ENCODE results near the gene NTNG2.

Gene NTNG2

GRCh38 chr9:132146575-132146974 is 15.3 kb upstream of the NTNG2 start:
- no peak for DNase-seq (ENCODE audit: extremely low read depth in 1 of 2, low read depth in 1 of 2)

- DNase-seq (ENCODE audit: extremely low read depth in 1 of 2, low read depth in 1 of 2) = no peak
Observed at GRCh38 chr9:132147331-132147730, 14.5 kb upstream of the NTNG2 start.

- DNase-seq (ENCODE audit: extremely low read depth in 1 of 2, low read depth in 1 of 2) = no peak
Observed at GRCh38 chr9:132147839-132148238, 14.0 kb upstream of the NTNG2 start.

GRCh38 chr9:132150256-132150655 is 11.6 kb upstream of the NTNG2 start:
- no peak for DNase-seq (ENCODE audit: extremely low read depth in 1 of 2, low read depth in 1 of 2)

- no peak for DNase-seq (ENCODE audit: extremely low read depth in 1 of 2, low read depth in 1 of 2)
Observed at GRCh38 chr9:132151118-132151517, 10.7 kb upstream of the NTNG2 start.

- DNase-seq (ENCODE audit: extremely low read depth in 1 of 2, low read depth in 1 of 2) = no peak
Observed at GRCh38 chr9:132152231-132152630, 9.6 kb upstream of the NTNG2 start.

- DNase-seq (ENCODE audit: extremely low read depth in 1 of 2, low read depth in 1 of 2) = no peak
Observed at GRCh38 chr9:132154863-132155567, 6.8 kb upstream of the NTNG2 start.

- no peak for DNase-seq (ENCODE audit: extremely low read depth in 1 of 2, low read depth in 1 of 2)
Observed at GRCh38 chr9:132155568-132155895, 6.3 kb upstream of the NTNG2 start.

GRCh38 chr9:132156262-132156661 is 5.6 kb upstream of the NTNG2 start:
- DNase-seq (ENCODE audit: extremely low read depth in 1 of 2, low read depth in 1 of 2) = no peak

GRCh38 chr9:132157347-132158116 is 4.3 kb upstream of the NTNG2 start:
- DNase-seq (ENCODE audit: extremely low read depth in 1 of 2, low read depth in 1 of 2) = no peak

GRCh38 chr9:132160802-132161742 is 786 bp upstream of the NTNG2 start:
- peak in 1 of 2 donors; percentile 58 for DNase-seq (ENCODE audit: extremely low read depth in 1 of 2, low read depth in 1 of 2)

- no peak for DNase-seq (ENCODE audit: extremely low read depth in 1 of 2, low read depth in 1 of 2)
Observed at GRCh38 chr9:132162764-132163456, 1.1 kb downstream of the NTNG2 start.

- no peak for DNase-seq (ENCODE audit: extremely low read depth in 1 of 2, low read depth in 1 of 2)
Observed at GRCh38 chr9:132163457-132163875, 1.6 kb downstream of the NTNG2 start.

GRCh38 chr9:132163876-132164603 is 2.2 kb downstream of the NTNG2 start:
- no peak for DNase-seq (ENCODE audit: extremely low read depth in 1 of 2, low read depth in 1 of 2)

GRCh38 chr9:132164604-132165362 is 2.9 kb downstream of the NTNG2 start:
- DNase-seq (ENCODE audit: extremely low read depth in 1 of 2, low read depth in 1 of 2) = no peak

- peak in 1 of 2 donors; percentile 7 for DNase-seq (ENCODE audit: extremely low read depth in 1 of 2, low read depth in 1 of 2)
Observed at GRCh38 chr9:132166599-132166998, 4.7 kb downstream of the NTNG2 start.

GRCh38 chr9:132167192-132167591 is 5.3 kb downstream of the NTNG2 start:
- no peak for DNase-seq (ENCODE audit: extremely low read depth in 1 of 2, low read depth in 1 of 2)

- no peak for DNase-seq (ENCODE audit: extremely low read depth in 1 of 2, low read depth in 1 of 2)
Observed at GRCh38 chr9:132168347-132168746, 6.5 kb downstream of the NTNG2 start.

- no peak for DNase-seq (ENCODE audit: extremely low read depth in 1 of 2, low read depth in 1 of 2)
Observed at GRCh38 chr9:132168851-132169250, 7.0 kb downstream of the NTNG2 start.
